SK-N-MC (cell line): ENCODE measurements around the gene MSL3.

Experiments used
- EZH2 ChIP-seq: fragments of 200-600 bp; sonication (generic); IDR thresholded peaks from one replicate; pipeline ENCODE4 v1.6.1; 2017; ENCODE audit warnings: antibody characterized with exemption
- FOXP2 ChIP-seq: optimal IDR thresholded peaks from 2 replicates; pipeline ENCODE3; 2011; ENCODE audit warnings: mild to moderate bottlenecking, moderate library complexity; ENCODE audit not compliant: insufficient read depth; ENCODE audit errors: extremely low read length, control extremely low read depth
- POLR2AphosphoS5 ChIP-seq: IDR thresholded peaks from 2 replicates; pipeline ENCODE4 v1.6.1; 2012; ENCODE audit warnings: mild to moderate bottlenecking, low read depth, low read length, borderline replicate concordance

GRCh38 chrX:11781133-11781532, 23.1 kb downstream of the MSL3 start:
- no peak for TF ChIP-seq EZH2
- no peak for TF ChIP-seq POLR2AphosphoS5
- no peak for TF ChIP-seq FOXP2
